Dendritic cell treated with granulocyte-macrophage colony-stimulating factor and Interleukin-4, amounts not matched to agents 40 ng/mL and 50 ng/mL, for 4 days (primary cell): ENCODE data around the gene ACVR2B.

Experiments
- H3K27ac Mint-ChIP-seq: one replicate; pipeline ENCODE4 v1.8.0; 2022; ENCODE audit warnings: mild to moderate bottlenecking, mixed read lengths
- H3K27me3 Mint-ChIP-seq: one replicate; pipeline ENCODE4 v1.8.0; 2022; ENCODE audit warnings: mild to moderate bottlenecking, mixed read lengths
- H3K36me3 Mint-ChIP-seq: one replicate; pipeline ENCODE4 v1.8.0; 2022; ENCODE audit warnings: low read depth, mixed read lengths
- H3K4me1 Mint-ChIP-seq: one replicate; pipeline ENCODE4 v1.8.0; 2022; ENCODE audit warnings: low read depth, mixed read lengths
- H3K4me3 Mint-ChIP-seq: one replicate; pipeline ENCODE4 v1.8.0; 2022; ENCODE audit warnings: mild to moderate bottlenecking, moderate library complexity, mixed read lengths
- H3K9me3 Mint-ChIP-seq: one replicate; pipeline ENCODE4 v1.8.0; 2022; ENCODE audit warnings: mixed read lengths
- intact Hi-C: fragments of 100-400 bp; cut with micrococcal nuclease; formaldehyde crosslinking; loops from one replicate; pipeline ENCODE4 v1.15.0; 2022

The ACVR2B gene

GRCh38 chr3:38453913-38454177 lies 155 bp downstream of the ACVR2B start:
- intact Hi-C loops, result no loop called here
- Mint-ChIP-seq H3K27ac (peak overlapping the region; percentile 84), H3K4me3 (peak overlapping the region; percentile 83), H3K9me3 (peaks cover 13% of the 10 kb centered on the region), H3K27me3 (peaks cover 57% of the 10 kb centered on the region), H3K4me1 (peaks cover 42% of the 10 kb centered on the region), H3K36me3 (peaks cover 7% of the 10 kb centered on the region)

- H3K36me3 Mint-ChIP-seq, result peaks cover 7% of the 10 kb centered on the region
- intact Hi-C loops, result no loop called here
- peaks cover 54% of the 10 kb centered on the region for H3K27me3 Mint-ChIP-seq
- H3K4me1 Mint-ChIP-seq, result peaks cover 47% of the 10 kb centered on the region
- H3K27ac Mint-ChIP-seq, result peak overlapping the region; percentile 84
- peaks cover 13% of the 10 kb centered on the region for H3K9me3 Mint-ChIP-seq
- peak overlapping the region; percentile 83 for H3K4me3 Mint-ChIP-seq
Measured at GRCh38 chr3:38454178-38454883, 641 bp downstream of the ACVR2B start.

GRCh38 chr3:38454884-38455638 lies 1.4 kb downstream of the ACVR2B start:
- peaks cover 52% of the 10 kb centered on the region for H3K4me1 Mint-ChIP-seq
- peaks cover 13% of the 10 kb centered on the region for H3K9me3 Mint-ChIP-seq
- H3K27me3 Mint-ChIP-seq, result peaks cover 51% of the 10 kb centered on the region
- peaks cover 7% of the 10 kb centered on the region for H3K36me3 Mint-ChIP-seq
- intact Hi-C loops, result no loop called here
- peak overlapping the region; percentile 84 for H3K27ac Mint-ChIP-seq
- H3K4me3 Mint-ChIP-seq, result peak overlapping the region; percentile 83

GRCh38 chr3:38455639-38456430 lies 2.1 kb downstream of the ACVR2B start:
- H3K4me3 Mint-ChIP-seq, result peak overlapping the region; percentile 83
- peak overlapping the region; percentile 84 for H3K27ac Mint-ChIP-seq
- H3K9me3 Mint-ChIP-seq, result peaks cover 7% of the 10 kb centered on the region
- peaks cover 60% of the 10 kb centered on the region for H3K4me1 Mint-ChIP-seq
- peaks cover 7% of the 10 kb centered on the region for H3K36me3 Mint-ChIP-seq
- intact Hi-C loops, result no loop called here
- peaks cover 45% of the 10 kb centered on the region for H3K27me3 Mint-ChIP-seq

GRCh38 chr3:38457111-38458003 lies 3.7 kb downstream of the ACVR2B start:
- Mint-ChIP-seq H3K27me3 (peaks cover 33% of the 10 kb centered on the region), H3K9me3 (no peaks in the 10 kb centered on the region), H3K27ac (no peak overlapping the region), H3K4me1 (peaks cover 61% of the 10 kb centered on the region), H3K36me3 (peaks cover 7% of the 10 kb centered on the region), H3K4me3 (no peak overlapping the region)
- intact Hi-C loops, result no loop called here

GRCh38 chr3:38458796-38459498 lies 5.3 kb downstream of the ACVR2B start:
- intact Hi-C loops, result no loop called here
- Mint-ChIP-seq H3K27me3 (peaks cover 22% of the 10 kb centered on the region), H3K36me3 (peaks cover 7% of the 10 kb centered on the region), H3K9me3 (no peaks in the 10 kb centered on the region), H3K4me1 (peaks cover 52% of the 10 kb centered on the region), H3K27ac (no peak overlapping the region), H3K4me3 (no peak overlapping the region)

GRCh38 chr3:38459499-38460048 lies 5.9 kb downstream of the ACVR2B start:
- Mint-ChIP-seq H3K27me3 (peaks cover 18% of the 10 kb centered on the region), H3K9me3 (peaks cover 6% of the 10 kb centered on the region), H3K4me1 (peaks cover 48% of the 10 kb centered on the region), H3K27ac (no peak overlapping the region), H3K36me3 (peaks cover 2% of the 10 kb centered on the region), H3K4me3 (no peak overlapping the region)
- intact Hi-C loops, result no loop called here

GRCh38 chr3:38460377-38461270 lies 6.9 kb downstream of the ACVR2B start:
- Mint-ChIP-seq H3K4me3 (no peak overlapping the region), H3K27ac (no peak overlapping the region), H3K4me1 (peaks cover 39% of the 10 kb centered on the region), H3K27me3 (peaks cover 9% of the 10 kb centered on the region), H3K36me3 (no peaks in the 10 kb centered on the region), H3K9me3 (peaks cover 13% of the 10 kb centered on the region)
- intact Hi-C loops, result no loop called here

- intact Hi-C loops, result no loop called here
- no peak overlapping the region for H3K27ac Mint-ChIP-seq
- H3K27me3 Mint-ChIP-seq, result peaks cover 2% of the 10 kb centered on the region
- H3K4me3 Mint-ChIP-seq, result no peak overlapping the region
- H3K9me3 Mint-ChIP-seq, result peaks cover 51% of the 10 kb centered on the region
- H3K36me3 Mint-ChIP-seq, result no peaks in the 10 kb centered on the region
- H3K4me1 Mint-ChIP-seq, result peaks cover 3% of the 10 kb centered on the region
Measured at GRCh38 chr3:38465588-38466154, 12.0 kb downstream of the ACVR2B start.

- Mint-ChIP-seq H3K9me3 (peaks cover 52% of the 10 kb centered on the region), H3K4me1 (no peaks in the 10 kb centered on the region), H3K4me3 (no peak overlapping the region), H3K27me3 (peaks cover 2% of the 10 kb centered on the region), H3K36me3 (no peaks in the 10 kb centered on the region), H3K27ac (no peak overlapping the region)
- intact Hi-C loops, result no loop called here
Measured at GRCh38 chr3:38468765-38469164, 15.1 kb downstream of the ACVR2B start.

GRCh38 chr3:38469852-38470251 lies 16.2 kb downstream of the ACVR2B start:
- no peaks in the 10 kb centered on the region for H3K36me3 Mint-ChIP-seq
- peaks cover 2% of the 10 kb centered on the region for H3K27me3 Mint-ChIP-seq
- H3K4me1 Mint-ChIP-seq, result no peaks in the 10 kb centered on the region
- peaks cover 45% of the 10 kb centered on the region for H3K9me3 Mint-ChIP-seq
- no peak overlapping the region for H3K4me3 Mint-ChIP-seq
- no peak overlapping the region for H3K27ac Mint-ChIP-seq
- intact Hi-C loops, result loop anchor here (10.0 kb wide), 1 partner anchor 215 kb away; no protein-coding TSS in a partner anchor
